T-helper 1 cell treated with Interleukin-12 subunit alpha and Interleukin-12 subunit beta and Interleukin-4 antibody, amounts not matched to agents 30 μg/mL and 1 μg/mL, for 36 hours (primary cell): ENCODE results near the gene ACOX1.
"Not testable (repeated sequence)": the region's sequence is repeated elsewhere in the genome, so short reads cannot be mapped to it uniquely, and the experiment has no call there.

ENCODE experiments used
- H3K27ac Mint-ChIP-seq: one replicate; pipeline ENCODE4 v1.8.0; 2021; ENCODE audit warnings: mild to moderate bottlenecking, mixed read lengths
- H3K27me3 Mint-ChIP-seq: one replicate; pipeline ENCODE4 v1.8.0; 2021; ENCODE audit warnings: low read depth, mixed read lengths
- H3K36me3 Mint-ChIP-seq: one replicate; pipeline ENCODE4 v1.8.0; 2021; ENCODE audit warnings: low read depth, mixed read lengths
- H3K4me1 Mint-ChIP-seq: one replicate; pipeline ENCODE4 v1.8.0; 2021; ENCODE audit warnings: low read depth, mixed read lengths
- H3K4me3 Mint-ChIP-seq: one replicate; pipeline ENCODE4 v1.8.0; 2021; ENCODE audit warnings: mild to moderate bottlenecking, moderate library complexity, mixed read lengths
- H3K9me3 Mint-ChIP-seq: one replicate; pipeline ENCODE4 v1.8.0; 2021; ENCODE audit warnings: mixed read lengths

The ACOX1 gene

GRCh38 chr17:75979705-75980187 is 780 bp upstream of the ACOX1 start:
- peak overlapping the region; percentile 95 for H3K4me3 Mint-ChIP-seq
- H3K36me3 Mint-ChIP-seq: peaks cover 9% of the 10 kb centered on the region
- H3K9me3 Mint-ChIP-seq: no peaks in the 10 kb centered on the region
- peak overlapping the region; percentile 97 for H3K27ac Mint-ChIP-seq
- peaks cover 19% of the 10 kb centered on the region for H3K4me1 Mint-ChIP-seq
- no peaks in the 10 kb centered on the region for H3K27me3 Mint-ChIP-seq

GRCh38 chr17:75976175-75976848 is 2.7 kb downstream of the ACOX1 start:
- Mint-ChIP-seq H3K9me3 (no peaks in the 10 kb centered on the region), H3K36me3 (peaks cover 27% of the 10 kb centered on the region), H3K27ac (peak overlapping the region; percentile 1), H3K27me3 (no peaks in the 10 kb centered on the region), H3K4me1 (peaks cover 22% of the 10 kb centered on the region), H3K4me3 (no peak overlapping the region)

- peaks cover 29% of the 10 kb centered on the region for H3K36me3 Mint-ChIP-seq
Measured at GRCh38 chr17:75975757-75976174, 3.2 kb downstream of the ACOX1 start.

GRCh38 chr17:75975187-75975586 is 3.8 kb downstream of the ACOX1 start:
- H3K27me3 Mint-ChIP-seq, H3K9me3 Mint-ChIP-seq, H3K4me3 Mint-ChIP-seq, H3K27ac Mint-ChIP-seq: not testable (repeated sequence)
- peaks cover 31% of the 10 kb centered on the region for H3K36me3 Mint-ChIP-seq
- peaks cover 20% of the 10 kb centered on the region for H3K4me1 Mint-ChIP-seq

More at GRCh38 chr17:75975757-75976174, 3.2 kb downstream of the ACOX1 start:
- Mint-ChIP-seq H3K27me3 (no peaks in the 10 kb centered on the region), H3K27ac (no peak overlapping the region), H3K9me3 (no peaks in the 10 kb centered on the region), H3K4me3 (no peak overlapping the region), H3K4me1 (peaks cover 21% of the 10 kb centered on the region)

GRCh38 chr17:75970626-75971025 is 8.3 kb downstream of the ACOX1 start:
- H3K27me3 Mint-ChIP-seq: no peaks in the 10 kb centered on the region
- H3K27ac Mint-ChIP-seq: no peak overlapping the region
- no peak overlapping the region for H3K4me3 Mint-ChIP-seq
- H3K4me1 Mint-ChIP-seq: peaks cover 7% of the 10 kb centered on the region
- peaks cover 24% of the 10 kb centered on the region for H3K36me3 Mint-ChIP-seq
- no peaks in the 10 kb centered on the region for H3K9me3 Mint-ChIP-seq

GRCh38 chr17:75970011-75970523 is 8.9 kb downstream of the ACOX1 start:
- peaks cover 24% of the 10 kb centered on the region for H3K36me3 Mint-ChIP-seq
- H3K4me3 Mint-ChIP-seq: no peak overlapping the region
- H3K27me3 Mint-ChIP-seq: no peaks in the 10 kb centered on the region
- peaks cover 5% of the 10 kb centered on the region for H3K4me1 Mint-ChIP-seq
- no peak overlapping the region for H3K27ac Mint-ChIP-seq
- no peaks in the 10 kb centered on the region for H3K9me3 Mint-ChIP-seq

- not testable (repeated sequence) for H3K27me3 Mint-ChIP-seq, H3K27ac Mint-ChIP-seq, H3K4me3 Mint-ChIP-seq, H3K4me1 Mint-ChIP-seq, H3K9me3 Mint-ChIP-seq
- peaks cover 20% of the 10 kb centered on the region for H3K36me3 Mint-ChIP-seq
Measured at GRCh38 chr17:75969044-75969443, 9.9 kb downstream of the ACOX1 start.

GRCh38 chr17:75965468-75965867 is 13.5 kb downstream of the ACOX1 start:
- Mint-ChIP-seq H3K4me1 (peaks cover 4% of the 10 kb centered on the region), H3K4me3 (no peak overlapping the region), H3K27ac (no peak overlapping the region), H3K27me3 (no peaks in the 10 kb centered on the region), H3K9me3 (no peaks in the 10 kb centered on the region), H3K36me3 (peaks cover 2% of the 10 kb centered on the region)

GRCh38 chr17:75959839-75960511 is 19.0 kb downstream of the ACOX1 start:
- Mint-ChIP-seq H3K27ac (no peak overlapping the region), H3K27me3 (no peaks in the 10 kb centered on the region), H3K36me3 (peaks cover 16% of the 10 kb centered on the region), H3K9me3 (no peaks in the 10 kb centered on the region), H3K4me1 (peaks cover 2% of the 10 kb centered on the region), H3K4me3 (no peak overlapping the region)

- no peaks in the 10 kb centered on the region for H3K9me3 Mint-ChIP-seq
- H3K27ac Mint-ChIP-seq: no peak overlapping the region
- H3K36me3 Mint-ChIP-seq: peaks cover 16% of the 10 kb centered on the region
- no peaks in the 10 kb centered on the region for H3K27me3 Mint-ChIP-seq
- H3K4me1 Mint-ChIP-seq: peaks cover 2% of the 10 kb centered on the region
- H3K4me3 Mint-ChIP-seq: no peak overlapping the region
Measured at GRCh38 chr17:75959051-75959838, 19.7 kb downstream of the ACOX1 start.

GRCh38 chr17:75950855-75951554 is 28.0 kb downstream of the ACOX1 start:
- H3K4me1 Mint-ChIP-seq: peaks cover 2% of the 10 kb centered on the region
- no peaks in the 10 kb centered on the region for H3K27me3 Mint-ChIP-seq
- H3K36me3 Mint-ChIP-seq: peaks cover 26% of the 10 kb centered on the region
- H3K4me3 Mint-ChIP-seq: no peak overlapping the region
- H3K27ac Mint-ChIP-seq: peak overlapping the region; percentile 43
- no peaks in the 10 kb centered on the region for H3K9me3 Mint-ChIP-seq

GRCh38 chr17:75950421-75950820 is 28.5 kb downstream of the ACOX1 start:
- no peak overlapping the region for H3K4me3 Mint-ChIP-seq
- H3K4me1 Mint-ChIP-seq: peaks cover 2% of the 10 kb centered on the region
- no peak overlapping the region for H3K27ac Mint-ChIP-seq
- no peaks in the 10 kb centered on the region for H3K9me3 Mint-ChIP-seq
- H3K27me3 Mint-ChIP-seq: no peaks in the 10 kb centered on the region
- H3K36me3 Mint-ChIP-seq: peaks cover 22% of the 10 kb centered on the region

- H3K36me3 Mint-ChIP-seq: peaks cover 15% of the 10 kb centered on the region
- H3K4me3 Mint-ChIP-seq: no peak overlapping the region
- no peak overlapping the region for H3K27ac Mint-ChIP-seq
- peaks cover 6% of the 10 kb centered on the region for H3K4me1 Mint-ChIP-seq
- no peaks in the 10 kb centered on the region for H3K9me3 Mint-ChIP-seq
- no peaks in the 10 kb centered on the region for H3K27me3 Mint-ChIP-seq
Measured at GRCh38 chr17:75945211-75945610, 33.8 kb downstream of the ACOX1 start.

GRCh38 chr17:75943491-75943890 is 35.5 kb downstream of the ACOX1 start:
- H3K27me3 Mint-ChIP-seq: no peaks in the 10 kb centered on the region
- no peak overlapping the region for H3K27ac Mint-ChIP-seq
- H3K9me3 Mint-ChIP-seq: no peaks in the 10 kb centered on the region
- peaks cover 6% of the 10 kb centered on the region for H3K4me1 Mint-ChIP-seq
- H3K4me3 Mint-ChIP-seq: no peak overlapping the region
- peaks cover 8% of the 10 kb centered on the region for H3K36me3 Mint-ChIP-seq
